ENCODE results near the gene TCL1B. TPM values are rescaled to one million over a fixed set of nuclear protein-coding genes. Genes with fewer than 3 reads are reported as not detected.
"Not testable (repeated sequence)": the region's sequence is repeated elsewhere in the genome, so short reads cannot be mapped to it uniquely, and the experiment has no call there.

The TCL1B gene
- total RNA-seq, 1 donor from 2014 or later = not detected

- H3K27me3 ChIP-seq = no peaks in the 10 kb centered on the region
- H3K4me3 ChIP-seq = no peak overlapping the region
- TF ChIP-seq CTCF (IDR thresholded peaks at IDR 0.05) = no peak
- intact Hi-C loops (cut with DNase I) = no loop called here
- no peaks in the 10 kb centered on the region for H3K4me1 ChIP-seq
- no peak for DNase-seq (ENCODE audit: low spot score in 2 of 2)
- H3K36me3 ChIP-seq = no peaks in the 10 kb centered on the region
- H3K27ac ChIP-seq = no peak overlapping the region
- no peaks in the 10 kb centered on the region for H3K9me3 ChIP-seq
These were observed 26.2 kb downstream of the TCL1B start for GRCh38 chr14:95712398-95712797.

- no peak within 1 kb of the TSS for H3K27ac ChIP-seq
- TF ChIP-seq CTCF (IDR thresholded peaks at IDR 0.05) = no peak
- intact Hi-C loops (cut with DNase I) = no loop called here
- H3K27me3 ChIP-seq = no peaks in the 10 kb centered on the region
- H3K36me3 ChIP-seq = no peaks in the 10 kb centered on the region
- H3K4me1 ChIP-seq = no peaks in the 10 kb centered on the region
- H3K4me3 ChIP-seq = no peak within 1 kb of the TSS
- no peaks in the 10 kb centered on the region for H3K9me3 ChIP-seq
- no peak for DNase-seq (ENCODE audit: low spot score in 2 of 2)
These were observed 27.6 kb downstream of the TCL1B start, which contains the start of gene TCL1A for GRCh38 chr14:95713596-95714371. TCL1A (minus strand) TSS chr14:95714125; CDS start chr14:95714066, 59 bp downstream.

- no peaks in the 10 kb centered on the region for H3K27me3 ChIP-seq
- no peak overlapping the region for H3K4me3 ChIP-seq
- H3K9me3 ChIP-seq = peaks cover 0 to 9% of the 10 kb centered on the region in 2 donors
- intact Hi-C loops (cut with DNase I) = no loop called here
- no peak overlapping the region for H3K27ac ChIP-seq
- no peak for TF ChIP-seq CTCF (IDR thresholded peaks at IDR 0.05)
- DNase-seq (ENCODE audit: low spot score in 2 of 2) = no peak
- no peaks in the 10 kb centered on the region for H3K36me3 ChIP-seq
- H3K4me1 ChIP-seq = no peaks in the 10 kb centered on the region
These were observed 36.4 kb downstream of the TCL1B start for GRCh38 chr14:95722525-95723190.

GRCh38 chr14:95725685-95726336 is 39.6 kb downstream of the TCL1B start:
- intact Hi-C loops (cut with DNase I) = no loop called here
- Histone ChIP-seq H3K4me1 (no peaks in the 10 kb centered on the region), H3K9me3 (peaks cover 0 to 9% of the 10 kb centered on the region in 2 donors), H3K27me3 (no peaks in the 10 kb centered on the region), H3K27ac (no peak overlapping the region), H3K4me3 (no peak overlapping the region), H3K36me3 (no peaks in the 10 kb centered on the region)
- no peak for TF ChIP-seq CTCF (IDR thresholded peaks at IDR 0.05)
- DNase-seq (ENCODE audit: low spot score in 2 of 2) = no peak

GRCh38 chr14:95727056-95727700 is 41.0 kb downstream of the TCL1B start:
- no peaks in the 10 kb centered on the region for H3K36me3 ChIP-seq
- no peaks in the 10 kb centered on the region for H3K4me1 ChIP-seq
- no peak overlapping the region for H3K27ac ChIP-seq
- no peak overlapping the region for H3K4me3 ChIP-seq
- no peak for TF ChIP-seq CTCF (IDR thresholded peaks at IDR 0.05)
- intact Hi-C loops (cut with DNase I) = no loop called here
- peaks cover 0 to 9% of the 10 kb centered on the region in 2 donors for H3K9me3 ChIP-seq
- H3K27me3 ChIP-seq = no peaks in the 10 kb centered on the region
- DNase-seq (ENCODE audit: low spot score in 2 of 2) = no peak

- DNase-seq (ENCODE audit: low spot score in 2 of 2); intact Hi-C loops (cut with DNase I); H3K27ac ChIP-seq; H3K4me1 ChIP-seq; H3K36me3 ChIP-seq; H3K27me3 ChIP-seq; H3K9me3 ChIP-seq; H3K4me3 ChIP-seq: not testable (repeated sequence)
These were observed 43.3 kb downstream of the TCL1B start for GRCh38 chr14:95729402-95730028.
